GM21723 (cell line): ENCODE results near the gene IMPDH1.

Experiments used
- ATAC-seq: cut with Tn5 transposase; IDR thresholded peaks from one replicate; pipeline ENCODE4 v1.9.1; 2021; ENCODE audit warnings: mild to moderate bottlenecking, moderate library complexity; ENCODE audit not compliant: unreplicated experiment

The IMPDH1 gene

DNA sequence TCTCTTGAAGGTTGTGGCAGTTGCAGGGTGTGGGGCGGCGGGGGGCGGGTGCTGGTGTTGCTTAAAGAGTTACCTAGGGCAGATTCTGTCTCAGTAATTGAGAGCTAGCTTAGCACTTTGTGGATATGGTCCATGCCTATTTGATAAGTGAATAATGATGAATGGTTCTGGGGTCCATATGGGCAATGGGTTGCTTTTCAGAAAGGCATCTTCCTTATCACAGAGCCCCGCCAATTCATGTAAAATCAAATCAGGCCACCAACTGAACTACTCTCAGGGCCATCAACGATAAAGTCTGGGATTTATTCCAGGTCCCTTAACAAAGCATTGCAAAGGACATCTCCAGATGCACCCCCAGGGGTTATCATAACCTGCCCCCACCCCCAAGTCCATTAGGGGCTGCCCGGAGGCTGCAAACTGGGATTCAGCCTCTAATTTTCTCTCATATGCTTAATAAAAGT lies 46.5 kb downstream of the IMPDH1 start:
- ATAC-seq, result no peak

DNA sequence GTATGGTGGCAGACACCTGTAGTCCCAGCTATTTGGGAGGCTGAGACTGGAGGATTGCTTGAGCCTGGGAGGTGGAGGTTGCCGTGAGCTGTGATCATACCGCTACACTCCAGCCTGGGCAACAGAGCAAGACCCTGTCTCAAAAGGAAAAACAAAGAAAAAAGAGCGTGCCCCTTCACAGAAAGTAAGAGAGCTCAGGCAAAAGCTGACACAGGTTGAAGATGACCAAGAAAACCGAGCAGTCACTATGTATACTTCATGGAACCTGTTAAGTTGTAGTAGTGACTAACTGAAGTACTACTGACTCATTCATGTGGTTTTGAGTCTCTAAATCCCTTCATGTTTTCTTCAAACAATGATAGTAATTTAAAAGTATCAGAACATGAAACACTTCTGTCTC lies 47.1 kb downstream of the IMPDH1 start:
- ATAC-seq, result no peak

DNA sequence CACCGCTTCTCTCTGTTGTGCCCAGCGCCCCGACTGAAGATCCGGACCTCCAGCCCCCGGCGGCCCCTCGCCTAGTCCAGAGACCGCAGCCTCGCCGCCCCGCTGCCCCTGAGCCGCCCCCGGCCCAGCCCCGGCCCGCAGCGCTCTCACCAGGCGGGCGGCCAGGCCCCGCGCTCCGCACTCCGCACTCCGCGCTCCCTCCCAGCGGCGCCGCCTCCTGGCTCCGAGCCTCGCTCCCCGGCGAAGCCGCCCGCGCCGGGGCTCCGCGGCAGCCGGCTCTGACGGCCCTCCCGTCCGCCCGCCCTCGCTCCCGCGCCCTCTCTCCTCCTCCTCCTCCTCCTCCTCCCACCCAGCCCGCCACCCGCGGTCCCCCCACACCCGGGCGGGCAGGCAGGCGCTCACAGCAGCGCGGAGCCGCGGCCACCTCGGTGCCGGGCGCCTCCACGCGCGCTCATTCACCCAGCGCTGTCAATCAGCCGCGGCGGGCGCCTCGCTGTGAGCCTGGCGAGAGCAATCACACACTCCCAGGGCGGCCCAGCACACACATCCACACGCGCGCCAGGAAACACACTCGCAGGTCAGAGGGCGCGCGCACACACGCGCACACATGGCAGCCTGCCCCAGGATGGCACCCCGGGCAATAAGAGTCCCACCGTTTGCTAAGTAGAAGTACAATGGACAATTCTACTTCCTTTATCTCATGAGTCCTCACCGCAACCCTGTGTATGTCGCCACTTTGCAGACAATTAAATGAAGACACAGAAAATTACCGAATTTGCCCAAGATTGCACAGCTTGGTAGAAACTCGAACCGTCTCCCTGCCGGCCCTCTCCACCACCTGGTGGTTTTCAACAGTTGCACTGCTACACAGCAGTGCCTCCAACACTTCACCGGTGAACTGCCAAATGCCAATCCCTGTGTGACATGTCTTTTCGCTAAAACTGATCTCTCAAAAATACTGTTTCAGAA lies 48.1 kb downstream of the IMPDH1 start, which contains the start of gene PRRT4:
Gene PRRT4 (minus strand): TSS at position 280 of the 969 bp plus-strand sequence.
- peak; percentile 56 for ATAC-seq

DNA sequence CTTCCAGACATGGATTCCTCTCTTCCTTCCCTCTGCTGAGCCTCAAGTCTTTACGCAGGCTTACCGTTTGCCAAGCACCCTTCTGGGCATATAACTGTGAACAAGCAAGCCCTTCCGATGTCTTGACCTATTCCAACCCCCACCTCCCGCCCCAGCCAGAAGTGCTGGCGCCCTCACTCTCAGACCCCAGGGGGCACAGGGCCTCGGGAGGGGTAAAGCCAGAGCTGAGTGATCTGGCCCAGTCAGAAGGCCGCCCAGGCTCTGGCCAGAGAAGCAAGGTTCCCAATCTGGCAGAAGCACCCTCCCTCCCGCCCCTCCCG lies 49.5 kb downstream of the IMPDH1 start:
- ATAC-seq, result no peak

DNA sequence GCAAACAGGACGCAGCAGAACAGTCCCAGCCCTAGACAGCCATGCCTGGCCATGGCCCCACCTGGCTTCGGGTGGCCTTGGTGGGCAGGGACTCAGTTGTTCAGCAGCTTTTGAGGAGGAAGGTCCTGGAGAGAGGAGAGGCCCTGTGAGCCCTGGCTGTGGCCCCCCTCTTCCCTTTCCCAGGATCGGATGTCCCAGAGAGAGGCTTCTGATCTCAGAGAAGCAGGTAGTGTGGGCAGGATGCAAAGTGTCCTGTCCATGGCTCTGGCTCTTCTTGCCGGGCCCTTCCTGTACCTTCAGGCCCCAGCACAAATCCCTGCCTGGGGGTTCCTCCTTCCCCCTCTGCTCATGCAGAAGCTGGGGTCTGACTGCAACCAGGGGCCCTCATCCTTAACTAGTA lies 49.8 kb downstream of the IMPDH1 start:
- no peak for ATAC-seq

DNA sequence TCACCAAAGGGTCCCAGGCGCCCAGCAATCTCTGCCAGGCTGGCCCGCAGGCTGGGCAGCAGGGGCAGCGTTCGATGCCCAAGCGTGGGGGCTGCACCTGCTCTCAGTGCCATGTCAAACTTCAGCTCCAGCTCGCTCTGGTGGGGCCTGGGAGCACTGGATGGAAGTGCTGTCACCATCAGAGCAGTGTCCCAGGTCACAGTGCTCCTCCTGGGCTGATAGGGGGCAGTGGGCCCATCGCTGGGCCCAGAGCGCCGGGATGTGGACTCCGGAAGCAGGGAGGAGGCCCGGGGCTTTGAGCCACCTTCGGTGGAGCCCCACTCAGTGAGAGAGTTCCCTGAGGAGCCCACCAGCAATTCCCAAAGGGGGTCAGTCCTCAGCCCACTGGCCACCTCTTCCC lies 50.4 kb downstream of the IMPDH1 start:
- no peak for ATAC-seq

DNA sequence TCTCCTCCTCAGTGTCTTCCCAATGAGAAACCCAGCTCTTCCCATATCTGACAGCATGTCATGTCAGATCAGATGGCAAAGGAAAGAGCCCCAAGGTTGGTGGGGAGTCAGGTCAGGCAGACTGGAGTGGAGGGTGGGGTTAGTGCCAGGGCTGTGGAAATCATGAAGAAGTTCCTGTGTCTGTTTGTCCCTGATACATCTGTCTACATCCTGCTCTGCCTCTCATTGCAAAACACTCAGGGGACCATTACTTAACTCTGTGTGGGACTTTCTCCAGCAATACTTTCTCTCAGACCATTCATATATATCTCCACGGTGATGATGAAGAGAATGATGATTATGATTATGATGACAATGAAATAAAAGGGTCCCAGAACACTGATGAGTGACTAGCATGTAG lies 51.5 kb downstream of the IMPDH1 start:
- ATAC-seq, result no peak

DNA sequence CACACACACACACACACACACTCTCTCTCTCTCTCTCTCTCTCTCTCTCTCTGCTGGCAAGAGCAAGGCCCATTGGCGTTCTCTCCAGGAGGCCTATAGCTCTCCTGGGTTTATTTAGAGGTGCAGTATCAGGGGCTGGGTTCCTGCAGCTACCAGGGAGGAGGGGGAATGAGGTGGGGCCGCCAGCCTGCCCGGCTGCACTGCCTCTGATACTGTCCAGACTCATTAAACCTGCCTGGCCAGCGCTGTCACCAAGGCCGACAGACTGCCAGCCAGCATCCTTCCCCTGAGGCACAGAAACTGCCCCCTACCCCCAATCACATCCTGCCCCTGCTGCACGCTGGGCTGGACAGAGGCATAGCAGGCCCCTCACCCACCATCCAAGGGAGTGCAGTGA lies 52.6 kb downstream of the IMPDH1 start:
- no peak for ATAC-seq

DNA sequence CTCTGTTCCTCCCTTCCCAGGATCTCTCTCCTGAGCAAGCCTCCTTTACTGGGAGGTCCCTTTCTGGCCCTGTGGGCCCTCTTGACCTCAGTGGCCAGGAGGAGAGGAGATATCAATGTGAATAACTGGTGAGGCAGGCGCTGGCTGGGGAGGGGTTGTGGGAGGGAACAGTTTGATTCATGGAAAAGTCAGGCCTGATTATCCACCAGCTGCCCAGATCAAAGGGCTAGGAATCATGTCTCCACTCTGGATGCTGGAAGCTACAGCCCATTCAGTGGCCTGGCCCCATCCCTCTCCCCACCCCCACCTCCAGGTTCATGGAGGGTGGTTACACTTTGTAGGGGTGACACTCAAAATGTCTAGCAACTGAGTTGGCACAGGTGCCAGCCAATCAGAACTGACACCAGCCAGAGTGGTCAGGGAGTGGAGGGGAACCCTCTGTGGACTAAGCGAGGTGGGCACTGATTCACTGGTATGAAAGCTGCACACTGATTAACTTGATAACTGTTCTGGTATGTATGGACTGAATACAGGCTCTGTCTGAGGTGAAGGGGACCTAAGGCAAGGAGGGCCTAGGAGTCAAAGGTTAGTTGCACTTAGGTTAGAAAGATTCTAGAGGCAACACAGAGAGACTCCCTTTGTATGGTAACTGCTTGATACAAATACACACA lies 53.1 kb downstream of the IMPDH1 start:
- ATAC-seq, result no peak

DNA sequence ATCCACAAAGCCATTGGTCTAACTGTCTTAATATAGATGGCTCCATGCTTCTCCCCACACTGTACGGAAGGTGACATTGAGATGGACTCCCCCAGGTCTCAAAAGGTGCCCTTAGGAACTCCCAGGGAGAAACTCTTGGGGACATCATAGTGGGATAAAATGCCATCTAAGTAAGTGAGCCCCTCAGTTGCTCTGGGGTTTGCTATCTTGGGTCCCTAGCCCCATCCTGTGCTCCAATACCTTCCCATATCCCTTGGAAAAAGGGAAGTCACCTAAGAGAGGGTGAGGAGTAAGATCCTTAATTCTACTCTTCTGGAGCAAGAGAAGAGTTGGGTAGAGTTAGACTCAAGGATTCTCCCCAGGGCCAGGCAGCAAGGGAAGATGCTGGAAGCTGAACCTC lies 56.2 kb downstream of the IMPDH1 start:
- no peak for ATAC-seq

DNA sequence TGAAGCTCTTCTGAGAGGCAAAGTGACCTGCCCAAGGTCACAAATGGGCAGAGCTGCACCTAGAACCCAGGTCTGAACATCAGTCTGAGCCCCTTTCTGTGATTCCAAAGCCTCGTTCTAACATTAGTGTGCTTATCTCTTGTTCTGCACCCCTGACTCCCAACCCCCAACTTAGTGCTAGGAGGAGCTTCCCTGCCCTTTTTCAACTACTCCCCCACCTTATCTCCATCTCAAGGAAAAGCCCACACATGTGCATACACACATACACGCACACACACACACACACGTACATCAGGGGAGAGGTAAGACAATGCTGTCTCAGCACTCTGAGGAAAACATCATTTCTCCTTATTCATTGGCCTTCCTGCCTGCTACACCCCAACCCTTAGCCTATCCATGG lies 56.6 kb downstream of the IMPDH1 start:
- no peak for ATAC-seq

DNA sequence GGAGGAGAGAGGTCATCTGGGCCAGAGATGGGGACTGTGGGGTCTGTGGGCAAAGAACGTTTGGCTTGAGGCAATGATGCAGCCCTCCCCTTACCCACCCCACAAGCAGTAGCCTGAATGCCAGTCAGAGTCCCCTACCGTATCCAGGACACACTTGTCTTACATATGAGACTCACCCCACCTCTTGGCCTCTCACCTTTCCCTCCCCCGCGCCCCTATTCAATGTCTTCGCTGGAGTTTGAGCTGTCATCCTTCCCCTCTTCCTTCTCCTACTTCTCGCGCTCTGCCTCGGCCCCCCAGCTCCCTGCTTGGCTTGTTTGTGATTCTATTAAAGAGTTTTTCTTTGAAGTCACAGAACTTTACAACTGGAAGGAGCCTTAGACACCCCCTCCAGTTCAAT lies 57.1 kb downstream of the IMPDH1 start:
- ATAC-seq, result no peak

DNA sequence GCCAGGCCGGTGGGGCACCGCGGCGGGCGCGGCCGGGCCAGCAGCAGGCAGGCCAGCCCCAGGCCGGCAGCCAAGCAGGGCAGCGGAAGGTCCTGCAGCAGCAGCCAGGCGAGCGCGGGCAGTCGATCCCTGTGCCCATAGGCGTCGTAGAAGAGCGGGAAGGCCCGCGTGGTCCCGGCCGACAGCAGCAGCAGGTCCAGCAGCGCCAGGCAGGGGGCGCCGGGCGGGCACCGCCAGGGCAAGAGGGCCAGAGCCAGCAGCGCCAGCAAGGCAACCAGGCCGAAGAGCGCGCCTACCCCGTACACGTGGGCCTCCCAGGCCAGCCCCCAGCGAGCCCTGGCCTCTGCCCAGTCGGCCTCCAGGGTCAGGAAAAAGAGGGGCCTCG lies 57.6 kb downstream of the IMPDH1 start:
- no peak for ATAC-seq

DNA sequence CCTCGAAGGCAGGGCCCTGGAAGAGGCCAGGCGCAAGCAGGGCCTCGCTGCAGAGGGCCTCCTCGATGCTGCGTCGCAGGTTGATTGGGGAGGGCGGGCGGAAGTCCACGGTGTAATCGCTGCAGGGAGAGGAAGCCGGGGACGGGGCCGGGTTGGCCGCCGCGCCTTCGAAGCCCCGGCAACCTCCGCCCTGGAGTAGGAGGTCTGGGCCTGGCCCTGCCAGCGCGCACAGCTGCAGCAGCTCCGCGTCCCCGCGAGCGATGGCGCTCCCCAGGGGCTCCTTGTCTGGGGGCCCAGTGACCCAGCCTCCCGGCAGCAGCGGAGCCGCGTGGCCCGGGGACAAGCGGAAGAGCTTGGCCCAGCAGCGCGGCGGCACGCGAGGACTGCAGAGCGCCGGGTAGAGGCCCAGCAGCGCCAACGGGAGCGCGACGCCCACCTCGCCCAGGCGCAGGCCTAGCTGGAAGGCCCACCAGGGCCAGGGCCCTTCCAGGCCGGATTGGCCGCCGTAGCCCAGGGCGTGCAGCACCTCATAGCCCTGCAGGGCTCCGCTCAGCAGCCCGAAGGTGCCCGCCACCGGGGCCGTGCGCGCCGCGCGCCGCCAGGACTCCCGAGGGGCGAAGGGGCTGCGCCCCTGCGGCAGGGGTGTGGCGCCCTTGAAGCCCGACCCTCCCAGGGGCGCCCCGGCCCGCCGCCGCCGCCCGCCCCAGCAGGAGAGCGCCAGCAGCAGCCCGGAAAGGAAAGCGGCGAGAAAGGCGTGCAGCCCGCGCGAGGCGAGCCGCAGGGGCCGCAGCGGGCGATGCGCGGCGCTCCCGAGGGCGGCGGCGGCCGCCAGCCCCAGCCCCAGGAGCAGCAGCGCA lies 58.3 kb downstream of the IMPDH1 start:
- ATAC-seq, result no peak

DNA sequence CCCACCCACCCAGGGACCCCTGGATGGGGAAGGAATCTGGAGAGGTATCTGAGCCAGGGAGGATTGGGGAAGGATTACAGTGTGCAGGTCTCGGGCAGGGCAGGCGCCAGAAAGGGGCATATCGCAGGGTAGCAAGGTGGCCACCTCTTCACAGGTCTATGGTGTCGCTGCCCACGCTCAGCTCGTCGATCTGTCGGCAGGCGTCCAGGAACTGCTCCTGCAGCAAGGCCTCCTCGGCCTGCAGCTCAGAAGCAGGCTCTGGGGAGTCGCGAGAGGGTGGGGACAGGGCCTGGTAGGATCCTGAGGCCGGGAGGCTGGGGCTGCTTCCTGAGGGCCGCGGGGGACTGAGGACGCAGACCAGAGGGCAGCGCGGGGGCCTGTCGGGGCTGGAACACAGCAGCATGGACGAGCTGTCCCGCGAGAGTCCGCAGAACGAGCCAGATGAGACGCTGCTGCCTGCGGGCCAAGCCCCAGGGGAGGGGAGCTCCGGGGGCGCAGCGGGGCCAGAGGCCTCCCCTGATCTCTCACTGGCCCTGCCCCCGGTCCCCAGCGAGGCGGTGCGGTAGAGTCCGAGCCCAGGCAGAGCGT lies 59.0 kb downstream of the IMPDH1 start:
- no peak for ATAC-seq

DNA sequence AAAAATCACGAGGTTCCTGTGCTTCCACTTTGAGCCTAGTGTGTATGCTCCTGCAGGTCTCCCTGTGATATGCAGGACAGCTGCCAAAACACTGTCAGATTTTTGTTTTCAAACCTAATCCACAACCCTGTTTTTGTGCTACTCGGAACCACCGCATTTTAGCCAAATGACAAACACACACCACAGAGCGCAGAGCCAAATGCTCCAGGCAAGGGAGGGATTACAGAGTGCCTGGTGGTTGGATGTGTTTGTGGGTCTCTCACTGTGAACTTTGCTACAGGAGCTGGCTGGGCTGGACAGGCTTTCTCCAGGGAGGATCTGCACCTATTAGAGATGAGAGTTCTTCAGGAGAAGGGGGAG lies 60.3 kb downstream of the IMPDH1 start:
- ATAC-seq, result no peak

DNA sequence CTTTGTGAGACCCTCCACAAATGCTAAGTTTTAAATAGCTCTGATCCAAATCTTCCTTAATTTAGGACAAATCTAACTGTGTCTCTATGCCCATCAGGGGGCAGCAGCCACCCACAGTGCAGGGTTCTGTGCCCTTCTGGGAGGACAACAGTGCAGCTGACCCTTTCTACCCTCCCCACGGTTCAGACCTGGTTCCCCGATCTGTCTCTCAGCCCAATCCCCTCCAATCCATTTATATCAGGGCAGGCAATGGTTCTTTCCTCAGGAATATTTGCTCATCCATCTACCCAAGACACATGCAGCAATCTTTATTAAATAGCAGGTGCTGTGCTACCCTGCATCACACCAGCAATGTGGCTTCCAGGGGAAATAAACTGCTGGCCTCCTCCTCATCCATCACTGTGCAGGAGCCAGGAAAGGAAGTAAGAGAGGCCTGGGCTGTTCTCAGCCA lies 62.1 kb downstream of the IMPDH1 start:
- ATAC-seq, result no peak

DNA sequence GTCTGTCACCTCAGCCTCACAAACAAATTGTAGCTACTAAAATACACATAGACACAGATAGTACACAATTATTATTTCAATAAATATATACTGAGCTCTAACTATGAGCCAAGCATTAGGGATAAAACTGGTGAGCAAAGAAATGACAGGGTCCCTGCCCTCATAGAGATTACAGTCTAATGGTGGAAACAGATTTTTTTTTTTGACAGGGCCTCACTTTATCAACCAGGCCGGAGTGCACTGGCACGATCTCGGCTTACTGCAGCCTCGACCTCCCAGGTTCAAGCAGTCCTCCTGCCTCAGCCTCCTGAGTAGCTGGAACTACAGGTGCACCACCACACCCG lies 65.4 kb downstream of the IMPDH1 start:
- no peak for ATAC-seq

DNA sequence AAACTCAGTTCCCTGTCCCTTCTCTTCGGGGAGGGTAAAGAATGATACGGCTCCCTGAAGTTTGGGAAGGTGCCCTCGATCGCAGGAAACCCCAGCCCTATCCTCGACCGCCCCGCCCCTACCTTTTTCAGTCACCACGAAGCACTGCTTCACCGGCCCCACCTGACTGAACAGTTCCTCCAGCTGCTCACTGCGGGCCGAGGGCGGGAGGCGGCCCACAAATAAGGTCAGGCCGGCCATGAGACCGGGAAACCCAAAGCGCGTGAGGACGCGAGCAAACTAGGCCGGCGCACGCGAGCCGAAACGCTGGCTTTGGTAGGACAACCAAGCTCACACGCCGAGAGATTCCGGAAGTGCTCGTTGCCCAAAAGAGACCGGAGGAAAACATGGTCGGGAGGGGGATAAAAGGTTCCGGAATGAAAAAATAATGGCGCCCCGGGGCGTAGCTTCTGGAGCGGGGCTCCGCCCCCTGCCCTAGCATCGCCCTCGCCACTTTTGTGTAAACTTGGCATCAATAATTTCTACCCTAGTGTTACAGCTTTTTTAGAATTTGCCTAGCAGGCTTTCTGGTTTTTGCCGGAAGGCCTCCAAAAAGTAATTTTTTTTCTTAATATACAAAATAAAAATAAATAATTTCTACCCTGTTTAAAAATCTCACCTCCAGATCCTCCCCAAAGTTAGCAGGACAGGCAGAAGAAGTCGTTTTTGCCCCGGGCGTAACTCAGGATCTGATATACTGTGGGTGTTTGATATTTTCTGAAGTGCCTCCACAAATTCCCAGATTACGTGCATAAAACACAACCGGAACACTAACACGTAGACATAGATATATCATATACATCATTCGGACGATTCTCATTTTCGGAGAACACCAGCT lies 66.0 kb downstream of the IMPDH1 start, which contains the start of gene RBM28:
Gene RBM28 (minus strand): TSS at position 355 of the 877 bp plus-strand sequence. CDS start 115 bp downstream, at position 240.
- peak; percentile 94 for ATAC-seq
